IMR-90 (cell line): ENCODE measurements around the gene CFAP43.

Experiments used
- BHLHE40 ChIP-seq: fragments of 150-350 bp; IDR thresholded peaks from 2 replicates; pipeline ENCODE4 v1.6.1; 2016; ENCODE audit warnings: mild to moderate bottlenecking, low read depth, low read length
- MAFK ChIP-seq: IDR thresholded peaks from 2 replicates; pipeline ENCODE4 v1.6.1; 2012; ENCODE audit warnings: low read depth, low read length, improper control_type of control experiment
- MXI1 ChIP-seq: IDR thresholded peaks from 2 replicates; pipeline ENCODE4 v1.6.1; 2012; ENCODE audit warnings: low read depth, mild to moderate bottlenecking, low read length, moderate library complexity, borderline replicate concordance
- POLR2A ChIP-seq: IDR thresholded peaks from 2 replicates; pipeline ENCODE4 v1.6.1; 2012; ENCODE audit warnings: mild to moderate bottlenecking, low read depth, low read length
- RAD21 ChIP-seq: IDR thresholded peaks from 2 replicates; pipeline ENCODE4 v1.6.1; 2012; ENCODE audit warnings: low read length, improper control_type of control experiment
- RCOR1 ChIP-seq: IDR thresholded peaks from 2 replicates; pipeline ENCODE4 v1.6.1; 2012; ENCODE audit warnings: mild to moderate bottlenecking, low read length, improper control_type of control experiment; ENCODE audit not compliant: insufficient replicate concordance
- RFX5 ChIP-seq: IDR thresholded peaks from 2 replicates; pipeline ENCODE4 v1.8.0; 2012; ENCODE audit warnings: low read depth, mild to moderate bottlenecking, low read length, moderate library complexity
- SMC3 ChIP-seq: fragments of 150-350 bp; IDR thresholded peaks from 2 replicates; pipeline ENCODE4 v1.6.1; 2016; ENCODE audit warnings: low read depth, mild to moderate bottlenecking, antibody characterized with exemption, low read length, moderate library complexity
- TF ChIP-seq, protein P1 (sequence below): conservative IDR thresholded peaks from 2 replicates; pipeline ENCODE4 v1.5.1; 2012; ENCODE audit warnings: mild to moderate bottlenecking, low read depth, low read length, improper control_type of control experiment
- TF ChIP-seq, protein P2 (sequence below): fragments of 150-350 bp; IDR thresholded peaks from 2 replicates; pipeline ENCODE4 v1.6.1; 2016; ENCODE audit warnings: low read depth, mild to moderate bottlenecking, low read length, moderate library complexity, borderline replicate concordance

DNA sequence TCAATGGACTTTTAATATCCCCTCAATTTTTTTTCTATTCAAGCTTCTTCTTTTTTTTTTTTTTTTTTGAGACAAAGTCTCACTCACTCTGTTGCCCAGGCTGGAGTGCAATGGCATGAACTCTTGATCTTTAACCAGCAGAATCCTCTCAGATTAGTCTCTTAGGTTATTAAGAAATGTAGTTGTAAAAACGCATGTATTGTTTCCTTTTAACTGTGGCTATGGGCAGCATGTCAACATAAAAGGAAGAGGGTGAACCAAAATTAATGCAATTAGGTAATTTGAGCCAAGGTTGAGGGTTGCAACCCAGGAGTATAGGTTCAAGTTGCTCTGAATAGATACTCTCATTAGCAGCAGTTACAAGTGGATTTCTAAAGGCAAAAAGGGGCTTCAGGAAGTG, 18.2 kb upstream of the CFAP43 start:
- TF ChIP-seq, protein P1, sequence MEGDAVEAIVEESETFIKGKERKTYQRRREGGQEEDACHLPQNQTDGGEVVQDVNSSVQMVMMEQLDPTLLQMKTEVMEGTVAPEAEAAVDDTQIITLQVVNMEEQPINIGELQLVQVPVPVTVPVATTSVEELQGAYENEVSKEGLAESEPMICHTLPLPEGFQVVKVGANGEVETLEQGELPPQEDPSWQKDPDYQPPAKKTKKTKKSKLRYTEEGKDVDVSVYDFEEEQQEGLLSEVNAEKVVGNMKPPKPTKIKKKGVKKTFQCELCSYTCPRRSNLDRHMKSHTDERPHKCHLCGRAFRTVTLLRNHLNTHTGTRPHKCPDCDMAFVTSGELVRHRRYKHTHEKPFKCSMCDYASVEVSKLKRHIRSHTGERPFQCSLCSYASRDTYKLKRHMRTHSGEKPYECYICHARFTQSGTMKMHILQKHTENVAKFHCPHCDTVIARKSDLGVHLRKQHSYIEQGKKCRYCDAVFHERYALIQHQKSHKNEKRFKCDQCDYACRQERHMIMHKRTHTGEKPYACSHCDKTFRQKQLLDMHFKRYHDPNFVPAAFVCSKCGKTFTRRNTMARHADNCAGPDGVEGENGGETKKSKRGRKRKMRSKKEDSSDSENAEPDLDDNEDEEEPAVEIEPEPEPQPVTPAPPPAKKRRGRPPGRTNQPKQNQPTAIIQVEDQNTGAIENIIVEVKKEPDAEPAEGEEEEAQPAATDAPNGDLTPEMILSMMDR = no peak
- TF ChIP-seq RFX5 = no peak
- TF ChIP-seq POLR2A = no peak
- TF ChIP-seq MXI1 = no peak
- no peak for TF ChIP-seq BHLHE40
- TF ChIP-seq, protein P2, sequence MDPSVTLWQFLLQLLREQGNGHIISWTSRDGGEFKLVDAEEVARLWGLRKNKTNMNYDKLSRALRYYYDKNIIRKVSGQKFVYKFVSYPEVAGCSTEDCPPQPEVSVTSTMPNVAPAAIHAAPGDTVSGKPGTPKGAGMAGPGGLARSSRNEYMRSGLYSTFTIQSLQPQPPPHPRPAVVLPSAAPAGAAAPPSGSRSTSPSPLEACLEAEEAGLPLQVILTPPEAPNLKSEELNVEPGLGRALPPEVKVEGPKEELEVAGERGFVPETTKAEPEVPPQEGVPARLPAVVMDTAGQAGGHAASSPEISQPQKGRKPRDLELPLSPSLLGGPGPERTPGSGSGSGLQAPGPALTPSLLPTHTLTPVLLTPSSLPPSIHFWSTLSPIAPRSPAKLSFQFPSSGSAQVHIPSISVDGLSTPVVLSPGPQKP = no peak
- TF ChIP-seq SMC3 = no peak
- TF ChIP-seq RCOR1 = no peak
- TF ChIP-seq RAD21 = no peak
- no peak for TF ChIP-seq MAFK
